Measurements from ENCODE around the gene RANBP10. TPM values are rescaled to one million over a fixed set of nuclear protein-coding genes. Genes with fewer than 3 reads are reported as not detected.

The RANBP10 gene
- total and polyA plus RNA-seq, 9 of the 15 experiments (the other 6 are each of a cell fraction or from before 2014, with no cell fraction given) = 0.61 to 19.3 (median 5.9) TPM

DNA sequence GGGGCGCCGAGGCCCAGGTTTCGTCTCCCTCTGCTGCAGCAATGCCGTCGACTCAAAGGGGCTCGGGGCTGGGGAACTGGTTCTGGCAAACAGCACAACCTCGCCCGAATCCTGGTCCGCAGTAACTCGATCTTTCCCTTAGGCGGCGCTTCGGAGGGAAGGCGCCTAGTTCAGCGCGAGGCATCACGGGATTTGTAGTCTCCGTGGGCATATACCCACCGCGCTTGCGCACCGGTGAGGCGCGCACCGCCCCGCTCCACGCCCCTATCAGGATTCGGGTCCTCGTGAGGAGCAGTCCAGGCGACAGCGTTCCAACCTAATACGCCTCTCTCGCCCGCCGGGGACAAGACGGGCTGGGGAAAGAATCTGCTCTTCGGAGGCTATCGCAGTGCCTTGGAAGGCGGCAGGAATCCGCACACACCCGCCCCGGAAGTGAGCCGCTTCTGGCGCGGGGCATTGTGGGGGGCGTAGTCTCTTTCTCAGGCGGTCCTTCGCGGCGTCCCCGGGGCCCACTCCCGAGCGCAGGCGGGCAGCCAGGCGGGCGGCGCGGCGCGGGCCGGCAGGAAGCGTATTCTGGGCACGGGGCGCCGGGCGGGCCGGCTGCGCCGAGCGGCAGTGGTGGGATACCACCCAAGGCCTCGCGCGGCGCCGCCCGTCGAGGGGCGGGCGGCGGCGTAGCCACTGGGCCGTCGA lies 35.6 kb upstream of the RANBP10 start, which contains the start of gene THAP11 (continued):
- TF ChIP-seq PREB (CRISPR knock-in tag; IDR thresholded peaks at IDR 0.05) (no peak), HOXB6 (CRISPR knock-in tag; IDR thresholded peaks at IDR 0.05; ENCODE audit: borderline replicate concordance) (no peak), ZNF561 (CRISPR knock-in tag; conservative IDR thresholded peaks at IDR 0.05) (no peak), HNRNPLL (IDR thresholded peaks at IDR 0.05; ENCODE audit: low read depth, low read length, poor library complexity, severe bottlenecking) (no peak), SMARCA4 (IDR thresholded peaks at IDR 0.05) (no peak), CREM (IDR thresholded peaks at IDR 0.05; ENCODE audit: low read depth) (peak; percentile 85), CBFA2T2 (conservative IDR thresholded peaks at IDR 0.05) (no peak), RAD51 (IDR thresholded peaks at IDR 0.05; ENCODE audit: borderline replicate concordance, low read depth) (no peak), RB1 (IDR thresholded peaks at IDR 0.05; ENCODE audit: low read depth) (peak; percentile 71), EP300 (IDR thresholded peaks at IDR 0.05; ENCODE audit: low read length) (no peak), MAFK (IDR thresholded peaks at IDR 0.05; ENCODE audit: low read length) (no peak), FOXJ3 (CRISPR knock-in tag; IDR thresholded peaks at IDR 0.05) (no peak), NFRKB (IDR thresholded peaks at IDR 0.05; ENCODE audit: low read depth) (no peak), ZBTB7A (IDR thresholded peaks at IDR 0.05; ENCODE audit: borderline replicate concordance, control insufficient read depth, low read depth, low read length) (peak; percentile 73; the same call in 1 of the 2 replicates), POLR3A (IDR thresholded peaks at IDR 0.05; ENCODE audit: borderline replicate concordance, extremely low read depth, insufficient read depth, insufficient read length) (no peak), TFAM (CRISPR knock-in tag; conservative IDR thresholded peaks at IDR 0.05) (no peak), RHOXF2B (CRISPR knock-in tag; conservative IDR thresholded peaks at IDR 0.05) (no peak), SP2 (IDR thresholded peaks at IDR 0.05; ENCODE audit: extremely low read depth, low read depth, low read length, poor library complexity, severe bottlenecking) (no peak), ZNF274 (IDR thresholded peaks at IDR 0.05; ENCODE audit: borderline replicate concordance, low read depth, low read length) (no peak), MEIS2 (IDR thresholded peaks at IDR 0.05; ENCODE audit: partially characterized antibody) (peak; percentile 85), GABPB1 (CRISPR knock-in tag; IDR thresholded peaks at IDR 0.05) (peak; percentile 97), COPS2 (conservative IDR thresholded peaks at IDR 0.05) (no peak), SMARCE1 (IDR thresholded peaks at IDR 0.05) (no peak), PRMT5 (CRISPR knock-in tag; IDR thresholded peaks at IDR 0.05) (no peak)
- TF ChIP-seq, protein P1, sequence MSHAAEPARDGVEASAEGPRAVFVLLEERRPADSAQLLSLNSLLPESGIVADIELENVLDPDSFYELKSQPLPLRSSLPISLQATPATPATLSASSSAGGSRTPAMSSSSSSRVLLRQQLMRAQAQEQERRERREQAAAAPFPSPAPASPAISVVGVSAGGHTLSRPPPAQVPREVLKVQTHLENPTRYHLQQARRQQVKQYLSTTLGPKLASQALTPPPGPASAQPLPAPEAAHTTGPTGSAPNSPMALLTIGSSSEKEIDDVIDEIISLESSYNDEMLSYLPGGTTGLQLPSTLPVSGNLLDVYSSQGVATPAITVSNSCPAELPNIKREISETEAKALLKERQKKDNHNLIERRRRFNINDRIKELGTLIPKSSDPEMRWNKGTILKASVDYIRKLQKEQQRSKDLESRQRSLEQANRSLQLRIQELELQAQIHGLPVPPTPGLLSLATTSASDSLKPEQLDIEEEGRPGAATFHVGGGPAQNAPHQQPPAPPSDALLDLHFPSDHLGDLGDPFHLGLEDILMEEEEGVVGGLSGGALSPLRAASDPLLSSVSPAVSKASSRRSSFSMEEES (CRISPR knock-in tag; IDR thresholded peaks at IDR 0.05) = no peak
- TF ChIP-seq, protein P2, sequence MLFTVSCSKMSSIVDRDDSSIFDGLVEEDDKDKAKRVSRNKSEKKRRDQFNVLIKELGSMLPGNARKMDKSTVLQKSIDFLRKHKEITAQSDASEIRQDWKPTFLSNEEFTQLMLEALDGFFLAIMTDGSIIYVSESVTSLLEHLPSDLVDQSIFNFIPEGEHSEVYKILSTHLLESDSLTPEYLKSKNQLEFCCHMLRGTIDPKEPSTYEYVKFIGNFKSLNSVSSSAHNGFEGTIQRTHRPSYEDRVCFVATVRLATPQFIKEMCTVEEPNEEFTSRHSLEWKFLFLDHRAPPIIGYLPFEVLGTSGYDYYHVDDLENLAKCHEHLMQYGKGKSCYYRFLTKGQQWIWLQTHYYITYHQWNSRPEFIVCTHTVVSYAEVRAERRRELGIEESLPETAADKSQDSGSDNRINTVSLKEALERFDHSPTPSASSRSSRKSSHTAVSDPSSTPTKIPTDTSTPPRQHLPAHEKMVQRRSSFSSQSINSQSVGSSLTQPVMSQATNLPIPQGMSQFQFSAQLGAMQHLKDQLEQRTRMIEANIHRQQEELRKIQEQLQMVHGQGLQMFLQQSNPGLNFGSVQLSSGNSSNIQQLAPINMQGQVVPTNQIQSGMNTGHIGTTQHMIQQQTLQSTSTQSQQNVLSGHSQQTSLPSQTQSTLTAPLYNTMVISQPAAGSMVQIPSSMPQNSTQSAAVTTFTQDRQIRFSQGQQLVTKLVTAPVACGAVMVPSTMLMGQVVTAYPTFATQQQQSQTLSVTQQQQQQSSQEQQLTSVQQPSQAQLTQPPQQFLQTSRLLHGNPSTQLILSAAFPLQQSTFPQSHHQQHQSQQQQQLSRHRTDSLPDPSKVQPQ (CRISPR knock-in tag; IDR thresholded peaks at IDR 0.05; ENCODE audit: borderline replicate concordance) = no peak
